Measurements from ENCODE around the gene GIMD1. TPM values are rescaled to one million over a fixed set of nuclear protein-coding genes. Genes with fewer than 3 reads are reported as not detected.
A peak's percentile ranks its signal among the peaks of the same experiment; 100 is the strongest.

The GIMD1 gene
- total RNA-seq, 2 donors from 2014 or later = not detected

- WGBS, 2 experiments (ENCODE audit: insufficient coverage in 1 of 2, insufficient read length in 1 of 2) = 0% methylated on average over 11 to 44 of the region's 44 CpGs
These were observed 52.4 kb downstream of the GIMD1 start, which contains the start of the genes AIMP1 and TBCK for GRCh38 chr4:106315968-106316772. AIMP1 (plus strand) TSS chr4:106316550; CDS start chr4:106325010, 8,460 bp downstream. TBCK (minus strand) TSS chr4:106316209; CDS start chr4:106308960, 7,249 bp downstream.

GRCh38 chr4:106315476-106315967 is 53.1 kb downstream of the GIMD1 start:
- H3K4me1 ChIP-seq (ENCODE audit: control insufficient read depth, insufficient read depth, low read length) = no peaks in the 10 kb centered on the region
- peak overlapping the region; percentile 96 for H3K4me3 ChIP-seq (ENCODE audit: low read length)
- peaks cover 7% of the 10 kb centered on the region for H3K9me3 Mint-ChIP-seq
- peaks cover 11% of the 10 kb centered on the region for H3K36me3 Mint-ChIP-seq (ENCODE audit: low read depth)
- no peaks in the 10 kb centered on the region for H3K27me3 Mint-ChIP-seq (ENCODE audit: insufficient read depth)
- H3K4me3 Mint-ChIP-seq = no peak overlapping the region
- TF ChIP-seq CTCF (conservative IDR thresholded peaks at IDR 0.05) = no peak
- peaks cover 12% of the 10 kb centered on the region for H3K4me1 Mint-ChIP-seq
- H3K27me3 ChIP-seq (ENCODE audit: control insufficient read depth, insufficient read depth, low read length, poor library complexity, severe bottlenecking) = no peaks in the 10 kb centered on the region
- DNase-seq = no peak
- H3K9ac ChIP-seq (ENCODE audit: extremely low read depth, low read length, poor library complexity, severe bottlenecking) = peak overlapping the region; percentile 97
- no peak overlapping the region for H3K27ac Mint-ChIP-seq
- WGBS, 2 experiments (ENCODE audit: insufficient coverage in 1 of 2, insufficient read length in 1 of 2) = 0% methylated on average over 3 to 13 of the region's 13 CpGs
- peak overlapping the region; percentile 97 for H3K27ac ChIP-seq (ENCODE audit: low read depth, low read length)
- peaks cover 4% of the 10 kb centered on the region for H3K9me3 ChIP-seq (ENCODE audit: control insufficient read depth, low read length)
- peaks cover 7% of the 10 kb centered on the region for H3K36me3 ChIP-seq (ENCODE audit: control insufficient read depth, insufficient read depth, low read length)

More at GRCh38 chr4:106315968-106316772, 52.4 kb downstream of the GIMD1 start, which contains the start of the genes AIMP1 and TBCK:
- H3K27me3 ChIP-seq (ENCODE audit: control insufficient read depth, insufficient read depth, low read length, poor library complexity, severe bottlenecking) = no peaks in the 10 kb centered on the region
- no peak for TF ChIP-seq CTCF (conservative IDR thresholded peaks at IDR 0.05)
- peaks cover 9% of the 10 kb centered on the region for H3K4me1 Mint-ChIP-seq
- no peak within 1 kb of the TSS for H3K4me3 Mint-ChIP-seq
- H3K36me3 Mint-ChIP-seq (ENCODE audit: low read depth) = peaks cover 17% of the 10 kb centered on the region
- peaks cover 7% of the 10 kb centered on the region for H3K9me3 ChIP-seq (ENCODE audit: control insufficient read depth, low read length)
- H3K27ac ChIP-seq (ENCODE audit: low read depth, low read length) = peak within 1 kb of the TSS; percentile 97
- H3K9me3 Mint-ChIP-seq = peaks cover 14% of the 10 kb centered on the region
- peak; percentile 95 for DNase-seq
- H3K4me1 ChIP-seq (ENCODE audit: control insufficient read depth, insufficient read depth, low read length) = no peaks in the 10 kb centered on the region
- no peaks in the 10 kb centered on the region for H3K27me3 Mint-ChIP-seq (ENCODE audit: insufficient read depth)
- H3K4me3 ChIP-seq (ENCODE audit: low read length) = peak within 1 kb of the TSS; percentile 96
- peak within 1 kb of the TSS; percentile 97 for H3K9ac ChIP-seq (ENCODE audit: extremely low read depth, low read length, poor library complexity, severe bottlenecking)
- H3K27ac Mint-ChIP-seq = peak within 1 kb of the TSS; percentile 15
- H3K36me3 ChIP-seq (ENCODE audit: control insufficient read depth, insufficient read depth, low read length) = peaks cover 7% of the 10 kb centered on the region

GRCh38 chr4:106314960-106315359 is 53.6 kb downstream of the GIMD1 start:
- Histone ChIP-seq H3K4me3 (ENCODE audit: low read length) (peak overlapping the region; percentile 96), H3K9me3 (ENCODE audit: control insufficient read depth, low read length) (no peaks in the 10 kb centered on the region), H3K36me3 (ENCODE audit: control insufficient read depth, insufficient read depth, low read length) (peaks cover 4% of the 10 kb centered on the region), H3K27ac (ENCODE audit: low read depth, low read length) (no peak overlapping the region), H3K27me3 (ENCODE audit: control insufficient read depth, insufficient read depth, low read length, poor library complexity, severe bottlenecking) (no peaks in the 10 kb centered on the region), H3K4me1 (ENCODE audit: control insufficient read depth, insufficient read depth, low read length) (no peaks in the 10 kb centered on the region), H3K9ac (ENCODE audit: extremely low read depth, low read length, poor library complexity, severe bottlenecking) (peak overlapping the region; percentile 97)
- Mint-ChIP-seq H3K36me3 (ENCODE audit: low read depth) (peaks cover 5% of the 10 kb centered on the region), H3K4me1 (peaks cover 16% of the 10 kb centered on the region), H3K9me3 (peaks cover 2% of the 10 kb centered on the region), H3K27me3 (ENCODE audit: insufficient read depth) (no peaks in the 10 kb centered on the region), H3K4me3 (no peak overlapping the region), H3K27ac (peak overlapping the region; percentile 15)
- no peak for TF ChIP-seq CTCF (conservative IDR thresholded peaks at IDR 0.05)
- DNase-seq = no peak
- WGBS, 2 experiments (ENCODE audit: insufficient coverage in 1 of 2, insufficient read length in 1 of 2) = 57 to 80% methylated on average over 2 to 6 of the region's 6 CpGs

Measured in endodermal cell (in vitro differentiated cells).